ENCODE results near the gene HERPUD1.

DNA sequence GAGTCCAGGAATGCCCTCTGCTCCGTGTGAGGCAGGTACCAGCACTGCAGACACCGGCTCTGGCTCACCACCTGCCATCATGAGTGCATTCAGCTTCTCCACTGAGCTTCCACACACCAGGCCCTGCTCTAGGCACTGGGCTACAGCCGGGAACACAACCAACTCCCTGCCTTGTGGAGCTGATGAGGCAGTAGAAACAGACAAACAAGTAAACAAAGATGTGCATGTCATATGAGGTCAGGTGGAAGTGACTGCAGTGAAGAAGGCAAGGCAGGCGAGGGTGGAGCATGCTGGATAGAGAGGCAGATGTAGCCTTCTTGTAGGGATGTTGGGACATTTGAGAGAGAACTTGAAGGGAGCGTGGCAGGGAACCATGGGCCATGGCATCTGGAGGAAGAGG lies 62.4 kb downstream of the HERPUD1 start:
- TF ChIP-seq, protein P1, sequence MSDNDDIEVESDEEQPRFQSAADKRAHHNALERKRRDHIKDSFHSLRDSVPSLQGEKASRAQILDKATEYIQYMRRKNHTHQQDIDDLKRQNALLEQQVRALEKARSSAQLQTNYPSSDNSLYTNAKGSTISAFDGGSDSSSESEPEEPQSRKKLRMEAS (IDR thresholded peaks at IDR 0.05): no peak
- TF ChIP-seq CTCF (IDR thresholded peaks at IDR 0.05; ENCODE audit: low read depth, low read length, missing input control) (no peak), SP1 (IDR thresholded peaks at IDR 0.05) (no peak), RAD21 (IDR thresholded peaks at IDR 0.05) (no peak), FOXA1 (IDR thresholded peaks at IDR 0.05) (no peak), TAF1 (conservative IDR thresholded peaks at IDR 0.05) (no peak), JUND (IDR thresholded peaks at IDR 0.05) (no peak), YY1 (IDR thresholded peaks at IDR 0.05) (no peak)
- TF ChIP-seq, protein P2, sequence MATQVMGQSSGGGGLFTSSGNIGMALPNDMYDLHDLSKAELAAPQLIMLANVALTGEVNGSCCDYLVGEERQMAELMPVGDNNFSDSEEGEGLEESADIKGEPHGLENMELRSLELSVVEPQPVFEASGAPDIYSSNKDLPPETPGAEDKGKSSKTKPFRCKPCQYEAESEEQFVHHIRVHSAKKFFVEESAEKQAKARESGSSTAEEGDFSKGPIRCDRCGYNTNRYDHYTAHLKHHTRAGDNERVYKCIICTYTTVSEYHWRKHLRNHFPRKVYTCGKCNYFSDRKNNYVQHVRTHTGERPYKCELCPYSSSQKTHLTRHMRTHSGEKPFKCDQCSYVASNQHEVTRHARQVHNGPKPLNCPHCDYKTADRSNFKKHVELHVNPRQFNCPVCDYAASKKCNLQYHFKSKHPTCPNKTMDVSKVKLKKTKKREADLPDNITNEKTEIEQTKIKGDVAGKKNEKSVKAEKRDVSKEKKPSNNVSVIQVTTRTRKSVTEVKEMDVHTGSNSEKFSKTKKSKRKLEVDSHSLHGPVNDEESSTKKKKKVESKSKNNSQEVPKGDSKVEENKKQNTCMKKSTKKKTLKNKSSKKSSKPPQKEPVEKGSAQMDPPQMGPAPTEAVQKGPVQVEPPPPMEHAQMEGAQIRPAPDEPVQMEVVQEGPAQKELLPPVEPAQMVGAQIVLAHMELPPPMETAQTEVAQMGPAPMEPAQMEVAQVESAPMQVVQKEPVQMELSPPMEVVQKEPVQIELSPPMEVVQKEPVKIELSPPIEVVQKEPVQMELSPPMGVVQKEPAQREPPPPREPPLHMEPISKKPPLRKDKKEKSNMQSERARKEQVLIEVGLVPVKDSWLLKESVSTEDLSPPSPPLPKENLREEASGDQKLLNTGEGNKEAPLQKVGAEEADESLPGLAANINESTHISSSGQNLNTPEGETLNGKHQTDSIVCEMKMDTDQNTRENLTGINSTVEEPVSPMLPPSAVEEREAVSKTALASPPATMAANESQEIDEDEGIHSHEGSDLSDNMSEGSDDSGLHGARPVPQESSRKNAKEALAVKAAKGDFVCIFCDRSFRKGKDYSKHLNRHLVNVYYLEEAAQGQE (IDR thresholded peaks at IDR 0.05): no peak
